Mucosa of stomach (tissue), 1 donor: Measurements from ENCODE around the gene GPRIN2.
A peak's percentile ranks its signal among the peaks of the same experiment; 100 is the strongest.

Experiments used
- H3K27me3 ChIP-seq: one replicate; pipeline ENCODE4 v1.7.0; 2013; ENCODE audit warnings: mild to moderate bottlenecking, low read length; ENCODE audit not compliant: control insufficient read depth, insufficient read depth
- H3K36me3 ChIP-seq: one replicate; pipeline ENCODE4 v1.7.0; 2013; ENCODE audit warnings: low read length; ENCODE audit not compliant: control insufficient read depth, insufficient read depth
- H3K4me1 ChIP-seq: one replicate; pipeline ENCODE4 v1.7.0; 2013; ENCODE audit warnings: mild to moderate bottlenecking, low read length; ENCODE audit not compliant: control insufficient read depth, insufficient read depth
- H3K4me3 ChIP-seq: one replicate; pipeline ENCODE4 v1.7.0; 2013; ENCODE audit warnings: low read length
- H3K9ac ChIP-seq: one replicate; pipeline ENCODE4 v1.7.0; 2013; ENCODE audit warnings: mild to moderate bottlenecking, low read length, moderate library complexity
- H3K9me3 ChIP-seq: one replicate; pipeline ENCODE4 v1.7.0; 2013; ENCODE audit warnings: mild to moderate bottlenecking, low read length, moderate library complexity; ENCODE audit not compliant: control insufficient read depth
- donor health status: Pancreatic carcinoma.

The GPRIN2 gene

GRCh38 chr10:46560381-46560780 lies 3.9 kb upstream of the GPRIN2 start:
- Histone ChIP-seq H3K27me3 (peaks cover 39% of the 10 kb centered on the region), H3K9me3 (no peaks in the 10 kb centered on the region), H3K9ac (no peak overlapping the region), H3K4me1 (peaks cover 31% of the 10 kb centered on the region), H3K4me3 (no peak overlapping the region), H3K36me3 (no peaks in the 10 kb centered on the region)

GRCh38 chr10:46559231-46559671 lies 2.8 kb upstream of the GPRIN2 start:
- H3K36me3 ChIP-seq, result no peaks in the 10 kb centered on the region
- no peaks in the 10 kb centered on the region for H3K9me3 ChIP-seq
- no peak overlapping the region for H3K9ac ChIP-seq
- H3K4me3 ChIP-seq, result no peak overlapping the region
- H3K4me1 ChIP-seq, result peaks cover 35% of the 10 kb centered on the region
- peaks cover 41% of the 10 kb centered on the region for H3K27me3 ChIP-seq

- no peak overlapping the region for H3K4me3 ChIP-seq
- H3K9ac ChIP-seq, result no peak overlapping the region
- H3K27me3 ChIP-seq, result peaks cover 41% of the 10 kb centered on the region
- H3K36me3 ChIP-seq, result no peaks in the 10 kb centered on the region
- peaks cover 41% of the 10 kb centered on the region for H3K4me1 ChIP-seq
- no peaks in the 10 kb centered on the region for H3K9me3 ChIP-seq
Observed at GRCh38 chr10:46558392-46559185, 2.1 kb upstream of the GPRIN2 start.

GRCh38 chr10:46558122-46558391 lies 1.6 kb upstream of the GPRIN2 start:
- no peaks in the 10 kb centered on the region for H3K9me3 ChIP-seq
- H3K9ac ChIP-seq, result no peak overlapping the region
- H3K4me3 ChIP-seq, result no peak overlapping the region
- H3K4me1 ChIP-seq, result peaks cover 47% of the 10 kb centered on the region
- H3K36me3 ChIP-seq, result no peaks in the 10 kb centered on the region
- H3K27me3 ChIP-seq, result peaks cover 41% of the 10 kb centered on the region

- Histone ChIP-seq H3K4me3 (no peak overlapping the region), H3K9me3 (no peaks in the 10 kb centered on the region), H3K4me1 (peaks cover 52% of the 10 kb centered on the region), H3K9ac (no peak overlapping the region), H3K27me3 (peaks cover 41% of the 10 kb centered on the region), H3K36me3 (no peaks in the 10 kb centered on the region)
Observed at GRCh38 chr10:46557319-46558121, 1.1 kb upstream of the GPRIN2 start.

GRCh38 chr10:46555713-46556514 lies 544 bp downstream of the GPRIN2 start:
- Histone ChIP-seq H3K9ac (peak overlapping the region; percentile 70), H3K9me3 (no peaks in the 10 kb centered on the region), H3K27me3 (peaks cover 39% of the 10 kb centered on the region), H3K4me1 (peaks cover 64% of the 10 kb centered on the region), H3K4me3 (peak overlapping the region; percentile 37), H3K36me3 (peaks cover 3% of the 10 kb centered on the region)

GRCh38 chr10:46555366-46555712 lies 1.1 kb downstream of the GPRIN2 start:
- Histone ChIP-seq H3K4me3 (peak overlapping the region; percentile 37), H3K27me3 (peaks cover 33% of the 10 kb centered on the region)

GRCh38 chr10:46554166-46554781 lies 2.2 kb downstream of the GPRIN2 start:
- peaks cover 64% of the 10 kb centered on the region for H3K4me1 ChIP-seq
- peaks cover 33% of the 10 kb centered on the region for H3K27me3 ChIP-seq
- H3K9me3 ChIP-seq, result no peaks in the 10 kb centered on the region
- H3K4me3 ChIP-seq, result no peak overlapping the region
- H3K9ac ChIP-seq, result no peak overlapping the region
- H3K36me3 ChIP-seq, result peaks cover 3% of the 10 kb centered on the region

More at GRCh38 chr10:46555366-46555712, 1.1 kb downstream of the GPRIN2 start:
- Histone ChIP-seq H3K36me3 (peaks cover 3% of the 10 kb centered on the region), H3K4me1 (peaks cover 64% of the 10 kb centered on the region), H3K9me3 (no peaks in the 10 kb centered on the region), H3K9ac (peak overlapping the region; percentile 70)

GRCh38 chr10:46553238-46554049 lies 3.0 kb downstream of the GPRIN2 start:
- Histone ChIP-seq H3K27me3 (peaks cover 26% of the 10 kb centered on the region), H3K4me3 (no peak overlapping the region), H3K36me3 (peaks cover 3% of the 10 kb centered on the region), H3K4me1 (peaks cover 58% of the 10 kb centered on the region), H3K9me3 (no peaks in the 10 kb centered on the region), H3K9ac (no peak overlapping the region)

GRCh38 chr10:46552526-46553237 lies 3.8 kb downstream of the GPRIN2 start:
- H3K9ac ChIP-seq, result no peak overlapping the region
- peaks cover 22% of the 10 kb centered on the region for H3K27me3 ChIP-seq
- H3K4me1 ChIP-seq, result peaks cover 53% of the 10 kb centered on the region
- peaks cover 3% of the 10 kb centered on the region for H3K36me3 ChIP-seq
- H3K4me3 ChIP-seq, result no peak overlapping the region
- no peaks in the 10 kb centered on the region for H3K9me3 ChIP-seq
